Breast epithelium (tissue), 3 donors: ENCODE results near the gene ZNF638.

ENCODE experiments used
- CTCF ChIP-seq, 3 donors: fragments of 450-650 bp; IDR thresholded peaks; one replicate each; pipeline ENCODE4 v1.5.1; 2016 to 2017; ENCODE audit warnings: antibody characterized with exemption in 3 of 3, mild to moderate bottlenecking in 3 of 3, moderate library complexity in 3 of 3
- POLR2A ChIP-seq: fragments of 450-650 bp; IDR thresholded peaks from one replicate; pipeline ENCODE4 v1.6.1; 2016; ENCODE audit warnings: antibody characterized with exemption, mild to moderate bottlenecking, moderate library complexity
- POLR2AphosphoS5 ChIP-seq, 3 donors: sonication (generic); formaldehyde crosslinking; IDR thresholded peaks; one replicate each; pipeline ENCODE4 v1.6.1; 2017; ENCODE audit warnings: antibody characterized with exemption in 3 of 3

- no peak for TF ChIP-seq CTCF (IDR thresholded peaks at IDR 0.05)
- no peak for TF ChIP-seq POLR2A
- no peak for TF ChIP-seq POLR2AphosphoS5 (IDR thresholded peaks at IDR 0.05)
Observed at GRCh38 chr2:71372042-71372441, 40.5 kb downstream of the ZNF638 start.
